MM.1S (cell line): Measurements from ENCODE around the gene FYN.

Experiments used
- EZH2 ChIP-seq: fragments of 300-600 bp; sonication (generic); optimal IDR thresholded peaks from 2 replicates; pipeline ENCODE3; 2017; ENCODE audit warnings: low read depth, mild to moderate bottlenecking, antibody characterized with exemption, low read length, mixed read lengths
- TF ChIP-seq, protein P1 (sequence below): fragments of 300-600 bp; sonication (generic); IDR thresholded peaks from 2 replicates; pipeline ENCODE4 v1.5.1; 2016; ENCODE audit warnings: antibody characterized with exemption, low read length, mixed read lengths

GRCh38 chr6:111672761-111673450 is 200.3 kb downstream of the FYN start:
- no peak for TF ChIP-seq EZH2
- TF ChIP-seq, protein P1, sequence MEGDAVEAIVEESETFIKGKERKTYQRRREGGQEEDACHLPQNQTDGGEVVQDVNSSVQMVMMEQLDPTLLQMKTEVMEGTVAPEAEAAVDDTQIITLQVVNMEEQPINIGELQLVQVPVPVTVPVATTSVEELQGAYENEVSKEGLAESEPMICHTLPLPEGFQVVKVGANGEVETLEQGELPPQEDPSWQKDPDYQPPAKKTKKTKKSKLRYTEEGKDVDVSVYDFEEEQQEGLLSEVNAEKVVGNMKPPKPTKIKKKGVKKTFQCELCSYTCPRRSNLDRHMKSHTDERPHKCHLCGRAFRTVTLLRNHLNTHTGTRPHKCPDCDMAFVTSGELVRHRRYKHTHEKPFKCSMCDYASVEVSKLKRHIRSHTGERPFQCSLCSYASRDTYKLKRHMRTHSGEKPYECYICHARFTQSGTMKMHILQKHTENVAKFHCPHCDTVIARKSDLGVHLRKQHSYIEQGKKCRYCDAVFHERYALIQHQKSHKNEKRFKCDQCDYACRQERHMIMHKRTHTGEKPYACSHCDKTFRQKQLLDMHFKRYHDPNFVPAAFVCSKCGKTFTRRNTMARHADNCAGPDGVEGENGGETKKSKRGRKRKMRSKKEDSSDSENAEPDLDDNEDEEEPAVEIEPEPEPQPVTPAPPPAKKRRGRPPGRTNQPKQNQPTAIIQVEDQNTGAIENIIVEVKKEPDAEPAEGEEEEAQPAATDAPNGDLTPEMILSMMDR: no peak
